HuH-7.5 (cell line): Measurements from ENCODE around the gene CMKLR1.
A peak's percentile ranks its signal among the peaks of the same experiment; 100 is the strongest.

ENCODE experiments used
- DNase-seq: peaks from one replicate; pipeline ENCODE4 v3.0.0; 2011; ENCODE audit warnings: low spot score

CMKLR1 gene

DNA sequence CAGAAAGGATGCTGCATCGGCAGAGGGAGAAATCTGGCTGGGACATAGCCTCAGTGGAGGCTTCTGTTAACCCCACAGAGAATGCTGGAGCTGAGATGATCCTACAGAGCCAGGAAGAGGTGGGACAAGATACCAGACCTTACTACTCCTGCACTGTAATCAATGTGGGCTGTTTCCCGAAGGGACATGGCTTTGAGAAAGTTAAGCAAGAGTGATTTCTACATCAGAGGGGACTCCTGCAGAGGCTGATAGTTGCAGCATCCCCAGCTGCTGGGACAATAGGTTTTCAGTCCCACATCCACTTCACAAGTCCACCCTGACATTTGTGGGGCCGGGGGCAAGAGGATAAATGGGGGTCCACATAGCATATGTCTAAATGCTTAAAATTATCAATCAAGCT lies 22.5 kb upstream of the CMKLR1 start:
- no peak for DNase-seq

DNA sequence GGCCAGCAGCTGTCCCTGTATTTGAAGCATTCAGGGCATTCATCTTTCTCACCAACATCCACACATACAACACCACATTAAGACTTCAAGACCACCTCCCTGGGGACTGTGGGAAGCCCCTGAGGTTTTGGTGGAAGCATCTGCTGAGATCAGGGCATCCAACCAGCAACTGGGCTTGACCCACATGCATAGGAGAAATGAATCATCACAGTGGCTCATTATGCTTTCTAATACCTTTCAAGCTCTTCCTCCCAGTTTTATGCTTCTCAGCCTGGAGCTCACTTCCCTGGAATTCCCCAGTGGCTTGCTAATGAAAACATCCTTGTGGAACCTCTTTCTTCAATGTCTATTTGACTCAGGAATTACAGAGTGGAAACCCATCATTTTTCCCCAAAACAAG lies 21.4 kb upstream of the CMKLR1 start:
- no peak for DNase-seq

- no peak for DNase-seq
Observed at GRCh38 chr12:108360057-108360456, 20.9 kb upstream of the CMKLR1 start.

DNA sequence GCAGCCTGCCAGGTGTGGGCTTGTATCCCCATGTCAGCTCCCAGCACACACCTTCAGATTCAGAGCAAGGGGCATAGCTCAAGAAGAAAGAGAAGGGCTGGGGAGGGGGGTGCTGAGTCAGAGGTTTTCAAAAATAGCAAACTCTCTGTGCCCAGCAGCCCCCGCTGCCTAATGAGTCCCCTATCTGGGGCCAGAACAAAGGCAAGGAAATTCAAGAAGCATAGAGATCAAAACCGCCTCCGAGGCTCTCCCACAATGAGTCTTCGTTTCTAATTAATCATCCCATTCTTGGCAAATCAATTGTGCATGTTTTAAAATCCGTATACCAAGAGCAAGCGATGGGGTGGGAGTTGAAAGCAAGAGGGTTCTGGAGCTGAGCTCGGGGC lies 19.5 kb upstream of the CMKLR1 start:
- DNase-seq = no peak

GRCh38 chr12:108357834-108358579 lies 18.9 kb upstream of the CMKLR1 start:
- DNase-seq = no peak

DNA sequence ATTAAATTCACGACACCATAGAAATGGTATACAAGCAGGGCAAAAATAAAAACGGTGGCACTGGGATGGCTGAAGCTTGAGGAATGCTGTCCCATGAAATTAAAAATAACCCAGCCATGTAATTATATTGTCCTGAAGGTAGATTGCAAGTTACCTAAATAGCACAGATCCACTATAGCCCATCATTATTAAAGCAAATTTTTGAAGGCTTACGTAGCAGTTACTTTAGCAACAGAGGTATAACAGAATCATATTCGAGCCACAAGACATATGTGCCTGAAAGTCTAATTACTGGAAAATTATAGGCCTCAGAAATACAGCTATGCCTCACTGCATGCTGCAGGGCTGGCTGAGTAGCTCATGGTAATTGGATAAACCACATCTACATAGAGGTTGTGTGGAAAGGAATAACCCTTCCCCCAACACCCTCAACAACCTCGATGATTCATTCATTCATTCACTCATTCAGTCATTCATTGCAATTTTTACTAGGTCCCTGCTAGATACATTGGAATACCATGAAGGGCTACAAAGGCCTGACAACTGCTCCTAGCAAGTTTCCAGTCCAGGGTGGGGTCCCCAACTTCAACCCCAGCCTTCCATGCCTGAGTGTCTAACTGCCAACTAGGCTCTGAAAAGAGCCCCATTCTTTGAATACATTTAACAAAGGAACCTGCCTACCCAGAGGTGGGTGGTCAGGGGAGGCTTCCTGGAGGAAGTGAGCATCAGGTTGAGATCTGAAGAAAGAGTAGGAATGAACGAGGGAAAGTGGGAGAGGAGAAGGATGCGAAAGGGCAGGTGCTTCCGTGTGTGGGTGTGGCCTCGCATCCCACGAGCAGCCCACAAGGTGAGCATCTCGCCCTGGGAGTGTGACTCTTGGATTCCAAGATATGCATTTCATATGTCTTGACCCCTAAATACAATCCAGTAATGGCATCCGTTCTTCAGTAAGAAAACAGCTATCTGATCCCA lies 18.0 kb upstream of the CMKLR1 start:
- no peak for DNase-seq

DNA sequence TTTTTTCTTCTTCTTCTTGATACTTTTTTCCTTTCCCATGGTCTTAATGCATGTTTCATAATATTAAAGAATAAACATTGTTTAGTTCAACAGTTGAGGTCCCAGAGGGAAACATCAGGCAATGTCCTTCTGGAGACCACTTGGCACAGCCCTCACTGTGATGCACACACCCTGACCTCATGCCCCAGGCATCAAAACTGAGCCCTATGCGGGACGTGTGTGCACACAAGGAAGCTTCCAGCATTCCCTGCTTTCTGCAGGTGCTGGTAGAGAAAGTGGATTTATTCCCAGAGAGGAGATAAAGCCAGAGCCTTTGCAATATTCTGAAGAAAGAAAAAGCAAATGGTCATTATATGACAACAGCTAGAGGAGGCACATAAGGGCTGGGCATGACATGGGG lies 16.0 kb upstream of the CMKLR1 start:
- DNase-seq = no peak

DNA sequence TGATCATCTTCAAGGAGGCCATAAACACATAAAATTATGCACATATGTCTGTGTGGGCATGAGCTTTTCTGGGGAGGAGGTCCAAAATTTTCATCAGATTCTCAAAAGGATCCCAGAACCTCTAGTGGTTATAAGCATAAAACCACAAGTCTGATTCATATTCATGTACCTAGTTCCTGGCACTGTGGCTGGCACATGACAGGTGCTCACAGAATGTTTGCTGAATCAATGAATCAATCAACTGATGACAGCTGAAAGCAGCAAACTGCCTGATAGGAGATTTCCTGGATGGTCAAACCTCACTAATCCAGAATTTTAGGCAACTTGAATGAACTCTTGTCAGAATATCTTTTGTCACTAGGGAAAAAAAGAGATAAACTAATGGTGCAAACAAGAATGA lies 13.5 kb upstream of the CMKLR1 start:
- DNase-seq = no peak

DNA sequence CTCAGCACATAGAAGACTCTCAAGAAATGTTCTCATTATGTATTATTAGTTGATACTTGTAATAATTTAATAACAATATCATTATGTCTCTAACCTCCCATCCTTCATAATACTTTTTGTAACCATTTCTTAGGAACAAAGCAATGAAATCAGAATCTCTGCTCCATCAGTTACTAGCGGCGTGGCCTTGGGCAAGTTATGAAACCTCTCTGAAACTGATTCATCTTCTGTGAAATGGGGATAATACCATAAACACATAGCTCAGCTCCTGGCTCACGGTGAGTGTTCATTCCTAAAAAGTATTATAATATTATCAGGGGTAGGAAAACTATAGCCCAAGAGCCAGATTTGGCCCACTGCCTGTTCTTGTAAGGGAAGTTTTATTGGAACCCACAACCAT lies 11.4 kb upstream of the CMKLR1 start:
- DNase-seq = no peak

DNA sequence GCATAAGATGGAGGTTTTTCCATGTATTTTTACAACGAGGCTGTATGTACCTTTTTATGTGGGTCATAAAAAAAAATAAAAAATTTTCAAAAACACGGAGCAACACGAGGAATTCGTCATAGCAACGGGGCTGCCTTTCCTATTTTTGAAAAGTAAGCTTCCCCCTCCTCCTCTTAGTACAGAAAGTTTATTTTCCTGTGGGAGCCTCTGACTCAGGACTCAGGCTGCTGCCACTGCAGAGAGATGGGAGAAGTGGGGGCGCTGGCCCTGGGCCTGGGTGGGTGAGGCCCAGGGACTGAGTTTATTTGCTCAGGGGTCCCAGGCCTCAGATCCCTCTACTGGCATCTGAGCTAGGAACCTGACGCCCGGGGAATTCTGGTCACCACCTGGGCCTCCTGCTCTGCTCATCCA lies 10.2 kb upstream of the CMKLR1 start:
- no peak for DNase-seq

GRCh38 chr12:108348842-108349241 lies 9.7 kb upstream of the CMKLR1 start:
- DNase-seq = no peak

DNA sequence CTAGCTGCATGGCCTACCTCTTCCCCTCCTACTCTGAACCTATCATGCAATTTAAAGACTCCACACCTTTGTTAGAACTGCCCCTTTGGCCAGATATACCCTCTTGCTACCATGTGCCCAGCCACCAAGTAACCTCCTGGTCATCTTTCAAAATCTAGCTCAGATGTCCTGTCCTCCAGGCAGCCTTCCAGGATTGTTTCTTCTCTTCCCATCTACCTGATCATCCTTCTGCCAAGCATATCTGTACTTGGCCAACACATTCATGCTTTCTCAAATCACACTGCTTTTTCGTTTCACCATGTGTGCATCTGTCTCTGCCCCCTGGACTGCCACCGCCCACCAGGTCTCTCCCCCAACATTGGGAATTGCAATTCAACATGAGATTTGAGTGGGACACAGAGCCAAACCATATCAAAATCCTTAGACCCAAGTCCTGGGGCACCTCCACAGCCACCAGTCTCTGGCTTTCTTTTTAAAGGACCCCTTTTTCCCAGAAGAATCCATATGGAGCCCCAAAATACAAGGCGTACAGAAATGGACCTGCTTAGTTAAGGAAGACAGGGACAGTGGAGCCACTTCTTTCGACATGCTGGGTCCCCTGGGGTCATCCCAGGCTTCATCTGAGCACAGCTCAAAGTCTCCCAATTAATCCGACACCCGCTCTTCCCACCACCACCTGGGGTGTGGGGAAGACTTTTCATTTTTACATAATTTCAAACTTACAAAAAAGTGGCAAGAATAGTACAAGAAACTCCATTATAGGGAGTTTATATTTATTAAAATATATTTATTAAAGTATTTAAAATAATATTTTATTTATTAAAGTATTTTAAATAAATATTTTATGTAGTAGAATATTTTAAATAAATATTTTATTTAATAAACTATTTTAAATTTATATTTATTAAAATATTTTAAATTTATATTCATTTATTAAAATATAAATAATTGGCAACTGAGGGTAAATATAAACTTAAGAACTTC lies 7.9 kb upstream of the CMKLR1 start:
- no peak for DNase-seq

GRCh38 chr12:108345716-108346633 lies 6.9 kb upstream of the CMKLR1 start:
- DNase-seq = no peak

- DNase-seq = no peak
Observed at GRCh38 chr12:108342985-108343384, 3.9 kb upstream of the CMKLR1 start.

- DNase-seq = no peak
Observed at GRCh38 chr12:108341854-108342847, 3.0 kb upstream of the CMKLR1 start.

DNA sequence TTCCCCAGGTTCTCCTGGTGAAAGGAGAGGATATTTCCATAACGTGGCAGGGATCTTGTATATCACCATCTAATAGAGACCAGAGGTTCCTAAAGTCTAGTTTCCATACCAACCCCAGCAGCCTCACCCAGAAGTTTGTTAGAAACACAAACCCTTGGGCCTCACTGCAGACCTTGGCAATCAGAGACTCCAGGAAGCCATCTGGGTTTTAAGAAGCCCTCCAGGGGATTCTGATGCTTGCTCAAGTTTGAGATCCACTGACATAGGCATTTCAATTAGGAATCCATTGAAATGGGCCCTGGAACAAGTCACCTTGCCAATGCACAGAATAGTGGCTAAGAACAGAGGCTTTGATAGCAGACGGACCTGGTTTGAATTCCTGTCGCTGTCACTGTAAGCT lies 2.2 kb upstream of the CMKLR1 start:
- no peak for DNase-seq

DNA sequence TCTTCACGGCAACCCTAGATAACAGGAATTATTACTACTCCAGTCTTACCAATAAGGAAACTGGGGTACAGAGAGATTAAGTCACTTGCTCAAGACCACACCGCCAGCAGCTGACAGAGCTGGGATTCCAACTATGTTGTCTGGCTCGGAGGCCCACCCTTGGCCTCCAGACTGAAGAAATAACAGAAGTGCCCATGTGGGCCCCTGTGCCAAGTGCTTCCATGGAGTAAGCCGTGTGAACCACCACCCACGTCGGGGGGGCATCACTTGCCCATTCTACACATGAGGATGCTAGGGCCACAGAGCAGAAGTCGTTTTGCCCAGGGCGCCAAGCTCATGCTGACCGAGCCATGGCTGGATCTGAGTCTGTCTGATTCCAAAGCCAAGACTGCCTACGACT lies 926 bp upstream of the CMKLR1 start:
- DNase-seq = no peak

GRCh38 chr12:108337235-108338223 lies 1.6 kb downstream of the CMKLR1 start:
- DNase-seq = peak; percentile 54
